GM18867 (cell line): ENCODE measurements around the gene SDK1.
"Not testable (repeated sequence)": the region's sequence is repeated elsewhere in the genome, so short reads cannot be mapped to it uniquely, and the experiment has no call there.

Experiments used
- ATAC-seq: cut with Tn5 transposase; IDR thresholded peaks from one replicate; pipeline ENCODE4 v1.9.1; 2021; ENCODE audit warnings: mild to moderate bottlenecking, moderate library complexity; ENCODE audit not compliant: unreplicated experiment

Gene SDK1

DNA sequence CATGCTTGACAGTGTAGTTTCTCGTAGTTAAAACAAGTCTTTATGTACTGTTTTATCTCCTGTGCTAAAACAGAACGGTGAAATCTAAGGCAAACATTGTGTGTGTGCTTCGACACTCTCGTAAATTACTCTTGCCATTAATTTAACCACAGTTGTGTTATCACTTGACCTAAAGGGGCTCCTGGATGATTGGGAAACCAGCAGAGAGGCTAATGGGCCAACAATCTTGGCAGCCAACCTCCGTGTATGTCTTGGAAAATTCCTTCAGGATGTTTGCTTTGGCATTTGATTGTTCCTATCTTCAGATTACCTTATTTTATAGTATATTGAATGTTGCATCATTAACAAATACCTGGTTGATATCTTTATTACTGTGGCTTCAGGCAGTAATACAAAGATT is 409.5 kb downstream of the SDK1 start:
- ATAC-seq, result no peak

- no peak for ATAC-seq
Observed at GRCh38 chr7:3712841-3713240, 411.8 kb downstream of the SDK1 start.

DNA sequence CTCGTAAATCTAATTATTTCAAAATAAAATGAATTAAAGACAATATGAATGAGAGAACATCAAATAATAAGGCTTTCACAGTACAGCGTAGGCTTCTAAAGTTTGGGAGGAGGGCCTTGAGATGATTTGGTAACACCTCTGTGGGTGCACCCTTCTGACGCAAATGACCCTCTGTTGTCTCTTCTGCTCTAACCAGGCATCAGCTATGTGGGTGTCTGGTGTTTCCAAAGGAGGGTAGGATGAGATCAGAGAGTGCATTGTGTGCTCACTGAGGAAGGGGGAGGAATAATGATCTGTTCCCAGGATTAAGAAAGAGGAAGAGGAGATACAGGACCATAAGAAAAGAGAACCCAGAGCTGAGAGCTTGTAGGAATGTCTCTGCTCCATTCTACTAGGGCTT is 420.4 kb downstream of the SDK1 start:
- no peak for ATAC-seq

DNA sequence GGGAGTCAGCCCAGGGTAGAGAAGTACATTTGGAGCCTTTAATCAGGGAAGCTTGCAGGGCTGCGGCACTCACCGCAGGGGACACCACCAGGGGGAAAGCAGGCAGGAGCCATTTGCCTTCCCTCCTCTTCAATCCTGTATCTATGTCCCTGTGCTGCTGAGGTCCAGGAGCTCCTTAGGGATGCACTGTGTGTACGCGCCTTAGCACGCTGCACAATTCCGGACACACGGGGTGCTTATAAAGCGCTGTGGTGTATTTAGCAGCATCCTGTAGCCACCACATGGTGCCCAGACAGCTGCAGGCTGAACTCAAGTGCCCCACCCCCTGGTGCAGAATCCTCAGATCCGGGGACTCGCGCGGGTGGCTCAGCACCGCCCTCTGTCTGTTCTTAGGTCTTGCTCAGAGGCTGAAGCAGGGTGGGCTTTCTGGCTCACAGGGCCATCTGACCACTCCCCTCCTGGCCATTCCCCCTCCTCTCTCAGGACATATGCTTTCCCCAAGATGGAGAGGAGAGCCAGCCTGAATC is 421.4 kb downstream of the SDK1 start:
- ATAC-seq, result no peak

DNA sequence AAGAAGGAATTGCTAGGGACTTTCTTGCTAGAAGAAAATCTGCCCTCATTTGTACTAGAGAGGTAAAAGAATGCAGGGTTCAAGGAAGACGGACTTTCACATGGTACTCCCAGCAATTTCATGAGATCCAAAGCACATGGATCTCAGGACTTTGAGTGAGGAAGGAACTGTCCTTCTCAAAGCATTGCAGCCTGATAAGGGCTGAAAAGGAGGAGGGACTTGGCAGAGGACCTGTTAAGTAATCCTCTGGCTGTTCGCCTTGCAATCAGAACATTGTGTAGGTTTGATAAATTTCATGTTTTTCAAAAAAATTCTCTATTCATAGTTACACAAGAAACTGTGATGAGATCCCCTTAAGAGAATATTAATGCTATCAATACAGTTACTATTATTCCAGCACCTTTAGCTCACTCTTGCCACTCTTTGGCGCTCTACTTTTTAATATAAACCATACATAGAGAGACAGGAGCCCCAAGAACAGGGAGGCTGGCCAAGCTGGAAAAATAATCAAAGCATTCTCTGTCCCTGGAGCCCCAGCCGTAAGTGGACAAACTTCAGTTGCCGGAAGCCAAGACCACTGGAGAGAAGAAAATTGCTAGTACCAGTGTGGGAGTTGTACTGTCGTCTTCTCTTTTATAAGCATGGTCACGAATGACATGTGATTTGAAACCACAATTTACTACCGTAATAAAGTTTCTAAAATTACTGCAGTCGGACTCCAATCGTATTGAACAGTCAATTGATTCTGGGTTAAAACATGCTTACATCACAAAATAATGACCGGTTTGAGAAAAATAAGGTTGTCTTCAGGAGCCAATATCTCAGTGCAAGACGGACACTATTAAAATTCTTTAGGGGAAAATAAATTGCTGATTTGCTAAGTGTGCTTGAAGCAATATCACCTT is 424.4 kb downstream of the SDK1 start:
- ATAC-seq, result no peak

- no peak for ATAC-seq
Observed at GRCh38 chr7:3730276-3730675, 429.2 kb downstream of the SDK1 start.

GRCh38 chr7:3732395-3733005 is 431.4 kb downstream of the SDK1 start:
- no peak for ATAC-seq

GRCh38 chr7:3733541-3734140 is 432.6 kb downstream of the SDK1 start:
- no peak for ATAC-seq

DNA sequence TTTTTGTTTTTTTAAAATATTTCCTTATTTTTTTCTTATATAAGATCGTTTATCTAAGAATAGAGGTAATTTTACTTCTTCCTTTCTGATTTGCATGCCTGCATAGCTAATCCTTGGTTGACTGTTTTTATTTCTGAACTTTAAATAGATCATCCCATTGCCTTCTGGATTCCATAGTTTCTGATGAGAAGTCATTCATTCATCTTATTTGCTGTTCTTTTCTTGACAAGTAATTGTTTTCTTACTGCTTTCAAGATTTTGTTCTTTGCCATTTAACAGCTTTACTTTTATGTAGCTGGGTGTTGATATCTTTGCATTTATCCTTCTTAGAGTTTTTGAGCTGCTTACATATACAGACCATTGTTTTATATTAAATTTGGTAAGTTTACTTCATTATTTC is 437.9 kb downstream of the SDK1 start:
- no peak for ATAC-seq

DNA sequence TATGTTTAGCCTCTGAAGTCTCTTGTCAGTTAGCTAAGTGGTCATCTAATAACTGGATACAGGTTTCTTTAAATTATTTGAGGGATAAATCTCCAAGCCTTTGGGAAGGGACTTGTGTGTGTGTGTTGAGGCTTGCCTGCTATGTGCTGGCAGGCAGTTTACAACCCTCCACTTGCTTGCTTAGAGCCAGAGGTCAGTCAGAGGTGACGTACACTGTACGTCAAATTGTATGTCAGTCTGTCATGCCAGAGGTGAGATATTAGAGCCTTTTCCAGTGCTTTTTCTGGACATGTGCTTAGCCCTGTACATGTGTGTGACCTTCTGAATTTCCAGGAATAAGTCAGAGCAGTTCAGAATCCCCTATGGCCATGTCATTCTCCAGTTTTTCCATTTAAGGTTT is 438.9 kb downstream of the SDK1 start:
- ATAC-seq, result no peak

DNA sequence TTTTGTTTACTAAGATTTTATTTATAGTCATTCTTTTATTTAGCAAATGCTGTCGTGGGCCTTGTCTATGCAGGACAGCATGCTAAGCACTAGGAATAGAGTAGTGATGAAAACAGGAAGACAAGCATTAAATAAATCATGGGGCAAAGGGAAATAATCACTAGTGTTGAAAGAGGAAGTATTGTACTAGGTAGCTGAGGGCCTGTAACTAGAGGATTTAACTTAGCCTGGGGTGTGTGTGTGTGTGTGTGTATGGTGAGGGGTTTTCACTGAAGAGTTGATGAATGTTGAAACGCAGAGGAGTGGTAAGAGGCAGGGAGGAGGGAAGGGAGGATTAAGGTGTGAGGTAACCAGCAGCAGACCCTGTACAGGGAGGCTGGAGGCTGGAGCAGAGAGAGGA is 446.4 kb downstream of the SDK1 start:
- ATAC-seq, result no peak

GRCh38 chr7:3748389-3748788 is 447.3 kb downstream of the SDK1 start:
- no peak for ATAC-seq

DNA sequence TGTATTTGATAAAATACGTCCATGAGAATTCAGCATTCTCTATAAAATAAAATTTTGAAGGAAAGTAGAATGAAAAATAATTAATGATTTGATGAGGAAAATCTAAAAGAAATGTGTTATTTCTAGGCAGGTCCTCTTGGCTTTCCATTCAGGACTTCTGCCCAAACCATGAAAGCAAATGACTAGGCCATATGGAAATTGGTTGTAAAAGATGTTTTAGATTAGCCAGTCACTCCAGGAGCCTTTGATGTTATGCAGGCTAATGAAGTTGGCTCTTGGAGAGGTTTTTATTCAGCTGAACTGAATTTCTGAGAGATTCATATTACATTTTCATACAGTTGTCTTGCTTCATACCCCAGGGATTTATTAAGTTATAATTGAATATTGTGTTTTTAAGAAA is 452.8 kb downstream of the SDK1 start:
- no peak for ATAC-seq

GRCh38 chr7:3754493-3755341 is 453.7 kb downstream of the SDK1 start:
- no peak for ATAC-seq

GRCh38 chr7:3755778-3756453 is 454.9 kb downstream of the SDK1 start:
- not testable (repeated sequence) for ATAC-seq

- ATAC-seq, result no peak
Observed at GRCh38 chr7:3757059-3757458, 456.0 kb downstream of the SDK1 start.

DNA sequence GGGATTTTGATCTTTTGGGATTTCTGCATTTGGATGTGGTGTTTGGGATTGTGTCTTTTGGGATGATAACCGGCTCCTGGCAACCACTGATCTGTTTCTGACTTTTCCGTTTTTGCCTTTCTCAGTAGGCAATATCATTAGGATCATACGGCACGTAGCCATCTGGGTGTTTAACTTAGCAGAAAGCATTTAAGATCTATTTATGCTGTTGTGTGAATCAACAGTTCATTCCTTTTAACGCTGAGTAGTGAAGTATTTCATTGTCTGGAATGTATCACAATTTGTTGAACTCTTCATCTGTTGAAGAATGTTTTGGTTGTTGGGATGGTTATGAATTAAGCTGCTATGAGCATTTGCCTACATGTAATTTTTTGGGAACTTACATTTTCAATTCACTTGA is 459.6 kb downstream of the SDK1 start:
- ATAC-seq, result no peak

GRCh38 chr7:3762146-3762831 is 461.2 kb downstream of the SDK1 start:
- ATAC-seq, result no peak

DNA sequence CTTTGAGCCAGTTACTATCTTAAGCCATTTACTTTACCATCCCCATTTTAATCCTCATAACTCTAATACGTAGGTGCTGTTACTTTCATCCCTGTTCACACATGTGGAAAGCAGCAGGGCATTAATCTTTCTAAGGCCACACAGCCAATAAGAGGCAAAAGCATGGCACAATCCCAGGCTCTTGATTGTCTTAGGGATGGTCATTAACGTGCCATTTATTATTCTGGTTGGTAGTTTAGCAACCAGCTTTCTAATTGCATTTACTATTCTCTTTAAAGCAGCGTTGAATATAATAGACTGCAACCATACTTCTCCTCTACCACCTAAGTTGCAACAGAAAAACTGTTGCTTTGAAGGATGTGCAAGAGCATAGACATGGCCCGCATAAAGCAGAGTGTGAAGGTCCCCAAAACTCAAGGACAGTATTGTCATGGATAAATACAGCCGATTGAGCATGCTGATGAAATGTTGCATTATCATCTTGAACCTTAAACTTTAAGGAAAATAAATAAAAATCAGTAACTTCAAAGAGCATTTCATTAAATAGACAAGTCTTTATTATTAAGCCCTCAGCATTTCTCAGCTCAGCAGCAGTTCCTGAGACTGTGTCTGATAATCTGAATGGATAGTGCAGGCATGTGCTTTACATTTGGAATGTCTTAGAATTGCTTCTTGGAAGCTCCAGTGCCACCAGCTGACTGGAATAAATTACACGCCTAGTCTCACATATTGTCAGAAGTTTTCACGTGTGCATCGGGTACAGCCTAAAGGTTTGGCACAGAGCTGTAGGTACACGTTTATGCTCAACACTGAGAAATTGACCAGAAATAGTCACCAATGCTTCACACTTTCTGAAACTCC is 467.1 kb downstream of the SDK1 start:
- ATAC-seq, result no peak
